GM12878 (cell line): ENCODE measurements around the gene PTEN. TPM values are rescaled to one million over a fixed set of nuclear protein-coding genes. Genes with fewer than 3 reads are reported as not detected.

Experiments used
- ATAC-seq: fragments of 200-7000 bp; cut with Tn5 transposase; 3 replicates; pipeline ENCODE4 v1.9.1; 2020; ENCODE audit warnings: mild to moderate bottlenecking, moderate library complexity
- BruUV-seq: library from RNA; stranded (reverse); fragments of 400-500 nt; replicated peaks from 2 replicates; lab custom pipeline; 2021; lab: Mats Ljungman, UMichigan
- CTCF ChIA-PET: fragments of 300-600 bp; sonication (Branson Sonifier 250); formaldehyde crosslinking; extraction: SDS; loops from one replicate; lab custom pipeline; 2021; ENCODE audit warnings: inconsistent platforms; lab: Yijun Ruan, JAX
- POLR2A ChIA-PET: fragments of 350-600 bp; formaldehyde crosslinking; extraction: SDS; loops from one replicate; lab custom pipeline; 2021; ENCODE audit warnings: inconsistent platforms; lab: Charles Lee
- RAD21 ChIA-PET: fragments of 300-600 bp; sonication (Branson Sonifier 250); formaldehyde crosslinking; loops from one replicate; lab custom pipeline; 2023; ENCODE audit warnings: antibody characterized with exemption; ENCODE audit not compliant: unreplicated experiment; lab: Charles Lee
- SMC1A ChIA-PET: fragments of 300-600 bp; sonication (Branson Sonifier 250); formaldehyde crosslinking; loops from one replicate; lab custom pipeline; 2023; ENCODE audit not compliant: unreplicated experiment, uncharacterized antibody; lab: Charles Lee
- DNase-seq: peaks from one replicate; pipeline ENCODE4 v3.0.0-alpha.2; 2011; ENCODE audit warnings: low read depth, low spot score
- FAIRE-seq: peaks from 3 replicates; lab custom pipeline; 2011; peaks lifted over from hg19 to GRCh38; lab: Jason Lieb, UNC
- H2AFZ ChIP-seq: 2 replicates; pipeline ENCODE4 v1.6.0; 2011; ENCODE audit warnings: low read depth, low read length, control low read depth; ENCODE audit not compliant: control insufficient read depth
- H3K27ac ChIP-seq: 2 replicates; pipeline ENCODE4 v1.5.1; 2011; ENCODE audit warnings: control low read depth; ENCODE audit not compliant: control insufficient read depth, insufficient read depth
- H3K27me3 ChIP-seq, 2 experiments: replicated peaks in 1 of 2; 2 replicates each; pipeline versions ENCODE4 v1.6.0 to v1.6.1; 2011; ENCODE audit warnings: low read length in 1 of 2; ENCODE audit not compliant: control insufficient read depth in 2 of 2, insufficient read depth in 2 of 2
- H3K36me3 ChIP-seq, 2 experiments: 2 replicates each; pipeline ENCODE4 v1.5.1; 2011; ENCODE audit warnings: low read length in 1 of 2; ENCODE audit not compliant: control insufficient read depth in 2 of 2, insufficient read depth in 2 of 2
- H3K4me1 ChIP-seq: 2 replicates; pipeline ENCODE4 v1.6.1; 2011; ENCODE audit warnings: mild to moderate bottlenecking, low read length, moderate library complexity, mixed read lengths; ENCODE audit not compliant: control insufficient read depth, insufficient read depth
- H3K4me2 ChIP-seq: 2 replicates; pipeline ENCODE4 v1.6.0; 2011; ENCODE audit warnings: control low read depth; ENCODE audit not compliant: control insufficient read depth, insufficient read depth
- H3K4me3 ChIP-seq: fragments of 200-600 bp; sonication (generic); 2 replicates; pipeline ENCODE4 v1.5.1; 2016
- H3K79me2 ChIP-seq: 2 replicates; pipeline ENCODE4 v1.6.0; 2011; ENCODE audit warnings: low read length; ENCODE audit not compliant: control insufficient read depth, insufficient read depth
- H3K9ac ChIP-seq: 2 replicates; pipeline ENCODE4 v1.8.0; 2011; ENCODE audit warnings: low read length, control low read depth, mixed read lengths; ENCODE audit not compliant: control insufficient read depth, insufficient read depth
- H3K9me3 ChIP-seq: replicated peaks from 3 replicates; pipeline ENCODE4 v1.5.1; 2011; ENCODE audit warnings: mild to moderate bottlenecking, low read length; ENCODE audit not compliant: control insufficient read depth, insufficient read depth
- H4K20me1 ChIP-seq: 2 replicates; pipeline ENCODE4 v1.6.0; 2011; ENCODE audit not compliant: control insufficient read depth, insufficient read depth
- CREM ChIP-seq: IDR thresholded peaks from 2 replicates; pipeline ENCODE4 v1.6.1; 2014; ENCODE audit warnings: antibody characterized with exemption, low read depth
- HDGF ChIP-seq: fragments of 450-650 bp; IDR thresholded peaks from 2 replicates; pipeline ENCODE4 v1.6.1; 2016; ENCODE audit warnings: antibody characterized with exemption
- KDM1A ChIP-seq: fragments of 200-600 bp; sonication (generic); IDR thresholded peaks from 2 replicates; pipeline ENCODE4 v1.6.1; 2016; ENCODE audit warnings: borderline replicate concordance
- MTA3 ChIP-seq: IDR thresholded peaks from 2 replicates; pipeline ENCODE4 v1.6.1; 2012; ENCODE audit warnings: low read length, inconsistent platforms, borderline replicate concordance
- NBN ChIP-seq: fragments of 450-650 bp; IDR thresholded peaks from 2 replicates; pipeline ENCODE4 v1.6.1; 2016
- PML ChIP-seq: IDR thresholded peaks from 2 replicates; pipeline ENCODE4 v1.6.1; 2012; ENCODE audit warnings: low read length, inconsistent platforms
- RUNX3 ChIP-seq: IDR thresholded peaks from 2 replicates; pipeline ENCODE4 v1.6.1; 2012; ENCODE audit warnings: low read length, inconsistent platforms
- SIN3A ChIP-seq: IDR thresholded peaks from 2 replicates; pipeline ENCODE4 v1.6.1; 2012; ENCODE audit warnings: low read depth, low read length, improper control_type of control experiment
- SKIL ChIP-seq: fragments of 450-650 bp; IDR thresholded peaks from 2 replicates; pipeline ENCODE4 v1.6.1; 2017; ENCODE audit warnings: mild to moderate bottlenecking, low read depth, inconsistent platforms; ENCODE audit not compliant: poor library complexity, severe bottlenecking
- SMAD5 ChIP-seq: IDR thresholded peaks from 2 replicates; pipeline ENCODE4 v1.6.1; 2016; ENCODE audit warnings: antibody characterized with exemption, low read depth
- TCF7 ChIP-seq: IDR thresholded peaks from 2 replicates; pipeline ENCODE4 v1.6.1; 2014; ENCODE audit warnings: antibody characterized with exemption, borderline replicate concordance
- ZBTB33 ChIP-seq: fragments of 450-650 bp; IDR thresholded peaks from 2 replicates; pipeline ENCODE4 v1.6.1; 2017; ENCODE audit warnings: mild to moderate bottlenecking
- ZNF207 ChIP-seq: fragments of 450-650 bp; IDR thresholded peaks from 2 replicates; pipeline ENCODE4 v1.6.1; 2014; ENCODE audit warnings: antibody characterized with exemption, mild to moderate bottlenecking, borderline replicate concordance
- WGBS: methylation state at CpG from one replicate; pipeline ENCODE4 v1.1.6; 2016; ENCODE audit warnings: low lambda C conversion rate; ENCODE audit not compliant: insufficient replicate concordance, insufficient coverage; ENCODE audit errors: missing lambda C conversion rate; 5-methylcytosine and 5-hydroxymethylcytosine counted together
- in situ Hi-C: fragments of 300-500 bp; cut with MboI; formaldehyde crosslinking; loops from 9 replicates; pipeline ENCODE4 v1.14.3; 2018; ENCODE audit warnings: mixed read lengths
- intact Hi-C: fragments of 100-400 bp; cut with micrococcal nuclease; formaldehyde crosslinking; loops from one replicate; pipeline ENCODE4 v1.14.2; 2022; ENCODE audit not compliant: unreplicated experiment
- polyA plus RNA-seq, 11 experiments: library from polyadenylated mRNA; depleted of rRNA in 4 of 11; unstranded in 6 of 11; stranded (reverse) in 5 of 11; fragments of >200 nt; fragmentation: Nextera tagmentation in 4 of 11; fragmentation: Illumina TruSeq in 1 of 11; extraction: Ambion mirVana in 4 of 11; extraction: Trizol in 1 of 11; gene quantifications; 1 replicate in 1 of 11; 2 replicates in 10 of 11; pipeline versions ENCODE4 v1.2.1 to v1.2.3, GENCODE V29; 2011 to 2016; ENCODE audit warnings: inconsistent platforms in 2 of 11, missing spikeins in 2 of 11, low read depth in 1 of 11
- total RNA-seq, 4 experiments: library from RNA; depleted of rRNA in 3 of 4; stranded (reverse); fragments of >200 nt in 3 of 4; fragmentation: Illumina TruSeq in 1 of 4; extraction: Trizol in 1 of 4; gene quantifications; 2 replicates each; pipeline versions ENCODE4 v1.2.1 to v1.2.3, GENCODE V29; 2013 to 2021

The PTEN gene
- total and polyA plus RNA-seq, 10 of the 15 experiments (the other 5 are each of a cell fraction or from before 2014, with no cell fraction given): 26.1 to 175 (median 58.1) TPM

- FAIRE-seq (no peak), DNase-seq (no peak), ATAC-seq (no peak)
- no peak overlapping the region for H3K4me2 ChIP-seq
- no peaks in the 10 kb centered on the region for H4K20me1 ChIP-seq
- no peak overlapping the region for H3K4me3 ChIP-seq
- H3K4me1 ChIP-seq: peaks cover 3% of the 10 kb centered on the region
- in situ Hi-C loops: no loop called here
- no peaks in the 10 kb centered on the region for H3K27me3 ChIP-seq
- no TSS peak for BruUV-seq
- ChIA-PET RAD21 (interaction anchor here (1.0 to 1.3 kb wide), 3 partner anchors 12 to 707 kb away, joined by 3 to 4 read pairs (median 4); no protein-coding TSS in a partner anchor), SMC1A (interaction anchor here (0.9 to 1.7 kb wide), 8 partner anchors 11 to 707 kb away, joined by 3 to 12 read pairs (median 3); partner anchors contain the start of gene ATAD1), POLR2A (interaction anchor here (0.9 kb wide), 1 partner anchor 46 kb away, joined by 3 read pairs; no protein-coding TSS in a partner anchor), CTCF (interaction anchor here (0.7 to 1.4 kb wide), 4 partner anchors 14 to 312 kb away, joined by 3 to 4 read pairs (median 4); partner anchors contain the start of gene ATAD1)
- H3K27ac ChIP-seq: no peak overlapping the region
- no peaks in the 10 kb centered on the region for H3K79me2 ChIP-seq
- no peak overlapping the region for H3K9ac ChIP-seq
- TF ChIP-seq MTA3 (no peak), PML (no peak), ZBTB33 (no peak), SKIL (no peak), ZNF207 (no peak), TCF7 (no peak), SMAD5 (no peak), SIN3A (no peak), HDGF (no peak), NBN (no peak), RUNX3 (no peak), CREM (no peak), KDM1A (no peak)
- H3K36me3 ChIP-seq: no peaks in the 10 kb centered on the region
- no peak overlapping the region for H2AFZ ChIP-seq
- H3K9me3 ChIP-seq: no peaks in the 10 kb centered on the region; the same call in 2 of the 3 replicates
- 100% methylated on average over 3 of the region's 3 CpGs for WGBS
- intact Hi-C loops: no loop called here
Observed at GRCh38 chr10:87845624-87845998, 17.8 kb upstream of the PTEN start.
